GM10266 (cell line): Measurements from ENCODE around the gene BHLHE23.

Experiments used
- DNase-seq: peaks from one replicate; pipeline ENCODE4 v3.0.0; 2012; ENCODE audit errors: extremely low spot score
- CTCF ChIP-seq: IDR thresholded peaks from 2 replicates; pipeline ENCODE4 v1.5.1; 2012; ENCODE audit warnings: mild to moderate bottlenecking, low read depth; ENCODE audit not compliant: control insufficient read depth, insufficient read depth; ENCODE audit errors: missing control alignments

BHLHE23 gene

GRCh38 chr20:63005365-63005861 lies 1.4 kb downstream of the BHLHE23 start:
- no peak for TF ChIP-seq CTCF
- DNase-seq = no peak

GRCh38 chr20:63004607-63005364 lies 2.0 kb downstream of the BHLHE23 start:
- DNase-seq = no peak
- TF ChIP-seq CTCF = no peak

GRCh38 chr20:63003546-63003945 lies 3.2 kb downstream of the BHLHE23 start:
- DNase-seq = no peak
- no peak for TF ChIP-seq CTCF

DNA sequence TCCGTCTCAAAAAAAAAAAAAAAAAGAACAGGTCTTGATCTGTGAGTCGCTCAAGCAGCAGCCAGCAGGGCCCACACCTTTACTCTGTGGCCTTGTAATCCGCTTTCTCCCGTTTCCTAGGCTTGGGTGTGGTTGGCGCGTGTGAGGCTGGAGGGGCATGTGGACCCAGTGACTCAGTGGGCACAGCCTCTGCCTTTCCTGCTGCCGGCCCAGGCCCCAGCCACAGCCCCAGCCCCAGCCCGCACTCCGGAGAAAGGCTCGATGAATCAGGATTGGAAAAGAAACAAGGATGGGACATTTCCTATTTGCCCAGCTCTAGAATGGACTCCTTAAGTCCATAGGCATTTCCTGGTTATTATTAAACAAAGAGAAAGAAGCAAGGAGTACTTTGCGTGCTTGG lies 4.3 kb downstream of the BHLHE23 start:
- no peak for TF ChIP-seq CTCF
- no peak for DNase-seq

DNA sequence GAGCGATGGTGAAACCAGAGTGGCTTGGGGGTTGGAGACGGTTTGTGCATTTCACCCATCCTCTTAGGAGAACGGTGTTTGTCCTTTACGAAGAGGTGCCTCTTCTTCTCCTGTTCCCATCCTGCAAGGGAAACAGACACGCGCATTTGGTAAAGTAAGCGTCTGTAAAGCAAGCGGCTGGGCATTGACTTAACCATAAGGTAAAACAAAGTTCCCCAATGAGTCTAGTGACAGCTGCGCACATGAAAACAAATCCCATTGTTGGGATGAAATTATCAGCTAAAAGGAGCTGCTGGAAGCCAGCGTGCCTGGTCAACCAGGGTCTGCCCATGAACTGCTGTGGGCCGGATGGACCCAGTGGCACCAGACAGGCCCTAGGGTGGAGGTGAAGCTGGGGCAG lies 5.8 kb downstream of the BHLHE23 start:
- DNase-seq = no peak
- TF ChIP-seq CTCF = no peak

DNA sequence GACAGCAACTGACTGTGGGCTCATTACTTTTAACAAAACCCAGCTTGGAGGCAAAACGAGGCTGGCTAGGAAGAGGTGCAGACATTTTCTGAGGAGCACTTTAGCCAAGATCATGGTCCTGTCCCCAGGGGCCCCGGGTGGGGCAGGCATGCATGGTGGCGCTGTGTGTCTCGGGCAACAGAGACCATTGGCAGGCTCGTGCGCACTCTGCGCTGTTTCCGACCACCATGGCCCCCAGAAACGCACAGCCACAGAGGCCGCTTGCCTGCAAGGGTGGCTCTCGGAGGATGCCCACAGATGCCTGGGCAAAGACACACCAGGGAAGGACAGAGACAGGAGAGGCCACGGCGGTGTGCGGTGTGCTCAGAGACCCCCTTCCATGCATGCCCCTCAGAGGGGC lies 6.7 kb downstream of the BHLHE23 start:
- DNase-seq = no peak
- no peak for TF ChIP-seq CTCF

DNA sequence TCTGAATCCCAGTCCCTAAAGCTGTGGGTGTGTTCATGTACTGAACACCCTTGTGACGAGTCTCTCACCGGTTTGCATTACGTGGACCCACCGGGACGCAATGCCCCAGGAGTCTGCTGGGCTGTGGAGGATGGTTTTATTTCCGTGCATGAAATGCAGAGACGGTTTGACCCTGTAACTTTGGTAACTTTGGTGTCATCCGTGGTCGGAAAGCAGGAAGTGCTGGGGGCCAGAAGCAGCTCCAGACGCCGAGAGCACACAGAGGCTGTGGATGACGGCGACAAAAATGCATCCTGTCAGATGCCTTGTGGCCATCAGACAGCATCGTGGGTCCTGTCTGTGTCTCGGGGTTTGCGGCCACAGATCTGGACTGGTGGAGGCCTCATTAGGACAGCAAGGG lies 7.2 kb downstream of the BHLHE23 start:
- no peak for DNase-seq
- TF ChIP-seq CTCF = no peak
